Muscle layer of colon (tissue), 2 donors: ENCODE data around the gene RPTN.

ENCODE experiments used
- H3K27ac ChIP-seq: one replicate; pipeline ENCODE4 v1.7.0; 2013; ENCODE audit warnings: low read depth, mild to moderate bottlenecking, low read length, moderate library complexity
- H3K27me3 ChIP-seq, 2 donors: one replicate each; pipeline ENCODE4 v1.7.0; 2013; ENCODE audit warnings: low read length in 2 of 2, mild to moderate bottlenecking in 2 of 2; ENCODE audit not compliant: insufficient read depth in 2 of 2, control insufficient read depth in 1 of 2
- H3K36me3 ChIP-seq: one replicate; pipeline ENCODE4 v1.7.0; 2013; ENCODE audit warnings: mild to moderate bottlenecking, low read length; ENCODE audit not compliant: insufficient read depth
- H3K4me1 ChIP-seq: one replicate; pipeline ENCODE4 v1.7.0; 2013; ENCODE audit warnings: mild to moderate bottlenecking, low read length; ENCODE audit not compliant: insufficient read depth
- H3K4me3 ChIP-seq, 2 donors: one replicate each; pipeline ENCODE4 v1.7.0; 2013; ENCODE audit warnings: low read length in 2 of 2, low read depth in 1 of 2, mild to moderate bottlenecking in 1 of 2, moderate library complexity in 1 of 2
- H3K9ac ChIP-seq: one replicate; pipeline ENCODE4 v1.7.0; 2013; ENCODE audit warnings: low read length
- H3K9me3 ChIP-seq: one replicate; pipeline ENCODE4 v1.7.0; 2013; ENCODE audit warnings: mild to moderate bottlenecking, low read length
- donor health status: abdominal sarcoma.
- donor health status: Adenocarcinoma of cecum.

RPTN gene

GRCh38 chr1:152185544-152186391, 26.7 kb upstream of the RPTN start:
- Histone ChIP-seq H3K36me3 (no peaks in the 10 kb centered on the region), H3K4me3 (no peak overlapping the region), H3K9ac (no peak overlapping the region), H3K9me3 (no peaks in the 10 kb centered on the region), H3K27me3 (no peaks in the 10 kb centered on the region), H3K4me1 (peaks cover 55% of the 10 kb centered on the region), H3K27ac (peak overlapping the region; percentile 71)

DNA sequence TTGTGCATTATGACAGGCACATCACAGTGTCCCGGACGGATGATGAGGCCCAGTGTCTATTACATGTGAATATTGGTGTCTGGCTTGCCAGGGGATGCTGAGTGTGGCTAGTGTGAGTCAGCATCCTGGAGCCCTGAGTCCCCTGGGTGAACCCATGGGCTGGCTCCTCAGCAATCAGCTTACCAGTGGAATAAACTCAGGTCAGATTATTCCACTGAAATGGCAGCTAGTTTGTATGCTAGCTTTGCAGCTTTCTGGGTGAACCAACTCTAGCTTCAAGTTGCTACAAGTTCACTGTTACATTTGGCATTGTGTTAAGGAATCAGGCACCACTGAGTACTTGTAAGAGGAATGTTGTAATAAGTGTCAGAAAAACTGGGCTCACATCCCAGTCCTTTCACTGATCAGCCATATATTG, 23.9 kb upstream of the RPTN start:
- no peak overlapping the region for H3K27ac ChIP-seq
- H3K4me3 ChIP-seq, result no peak overlapping the region

DNA sequence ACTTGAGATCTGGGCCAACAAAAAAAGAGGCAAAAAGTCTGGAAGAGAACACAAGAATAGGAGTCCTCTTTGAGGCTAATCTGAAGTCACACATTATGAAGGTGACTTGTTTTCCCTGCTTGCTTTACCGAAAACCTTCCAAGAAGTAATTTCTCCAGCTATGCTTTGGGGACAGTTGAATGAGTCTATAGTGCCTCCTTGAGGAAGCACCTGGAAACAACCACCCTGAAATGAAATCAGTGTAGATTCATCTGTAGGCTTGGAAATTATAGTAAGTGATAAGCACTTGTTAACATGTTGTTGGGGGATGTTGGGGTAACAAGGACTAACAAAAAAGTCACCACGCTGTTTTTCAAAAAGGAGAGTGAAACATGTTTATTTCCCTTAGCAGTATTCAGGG, 23.4 kb upstream of the RPTN start:
- H3K36me3 ChIP-seq, result no peaks in the 10 kb centered on the region
- H3K4me3 ChIP-seq, result no peak overlapping the region
- H3K9ac ChIP-seq, result no peak overlapping the region
- H3K27me3 ChIP-seq, result no peaks in the 10 kb centered on the region
- peaks cover 52% of the 10 kb centered on the region for H3K4me1 ChIP-seq
- H3K27ac ChIP-seq, result no peak overlapping the region
- H3K9me3 ChIP-seq, result no peaks in the 10 kb centered on the region

More for the DNA sequence above, 23.9 kb upstream of the RPTN start:
- Histone ChIP-seq H3K36me3 (no peaks in the 10 kb centered on the region), H3K27me3 (no peaks in the 10 kb centered on the region), H3K9ac (no peak overlapping the region), H3K4me1 (peaks cover 55% of the 10 kb centered on the region), H3K9me3 (no peaks in the 10 kb centered on the region)

GRCh38 chr1:152179566-152179965, 20.5 kb upstream of the RPTN start:
- Histone ChIP-seq H3K9me3 (no peaks in the 10 kb centered on the region), H3K27me3 (no peaks in the 10 kb centered on the region), H3K36me3 (no peaks in the 10 kb centered on the region), H3K4me1 (peaks cover 23% of the 10 kb centered on the region), H3K4me3 (no peak overlapping the region), H3K27ac (no peak overlapping the region), H3K9ac (no peak overlapping the region)

DNA sequence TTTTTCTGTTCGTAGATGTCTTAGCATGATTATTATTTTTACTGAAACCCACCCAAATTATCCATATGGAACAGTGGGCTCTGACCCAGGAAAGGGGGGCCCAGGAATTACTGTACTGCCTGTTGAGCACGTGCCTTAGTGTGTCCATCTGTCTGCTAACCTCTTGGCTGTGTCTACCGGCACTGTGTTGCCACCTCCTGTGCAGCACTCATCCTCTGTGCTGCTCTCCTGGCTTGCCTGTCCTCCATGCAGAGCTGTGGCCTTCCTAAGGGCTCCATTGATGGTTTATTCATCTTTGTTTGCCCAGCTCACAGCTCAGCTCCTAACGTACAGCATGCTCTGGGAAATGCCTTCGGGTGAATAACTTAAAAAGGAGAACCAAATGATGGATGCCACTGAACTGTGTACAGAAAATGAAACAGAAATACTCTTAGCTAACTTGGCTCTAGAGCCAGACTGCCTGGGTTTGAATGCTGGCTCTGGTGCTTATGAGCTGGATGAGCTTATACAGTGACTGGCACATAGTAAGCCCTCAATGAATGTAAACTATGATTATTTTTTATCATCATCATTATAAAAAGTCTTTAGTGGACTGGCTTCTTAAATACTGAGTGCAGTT, 11.4 kb upstream of the RPTN start:
- Histone ChIP-seq H3K4me1 (peaks cover 28% of the 10 kb centered on the region), H3K9ac (no peak overlapping the region), H3K27ac (no peak overlapping the region), H3K9me3 (no peaks in the 10 kb centered on the region), H3K4me3 (no peak overlapping the region), H3K27me3 (no peaks in the 10 kb centered on the region), H3K36me3 (no peaks in the 10 kb centered on the region)

DNA sequence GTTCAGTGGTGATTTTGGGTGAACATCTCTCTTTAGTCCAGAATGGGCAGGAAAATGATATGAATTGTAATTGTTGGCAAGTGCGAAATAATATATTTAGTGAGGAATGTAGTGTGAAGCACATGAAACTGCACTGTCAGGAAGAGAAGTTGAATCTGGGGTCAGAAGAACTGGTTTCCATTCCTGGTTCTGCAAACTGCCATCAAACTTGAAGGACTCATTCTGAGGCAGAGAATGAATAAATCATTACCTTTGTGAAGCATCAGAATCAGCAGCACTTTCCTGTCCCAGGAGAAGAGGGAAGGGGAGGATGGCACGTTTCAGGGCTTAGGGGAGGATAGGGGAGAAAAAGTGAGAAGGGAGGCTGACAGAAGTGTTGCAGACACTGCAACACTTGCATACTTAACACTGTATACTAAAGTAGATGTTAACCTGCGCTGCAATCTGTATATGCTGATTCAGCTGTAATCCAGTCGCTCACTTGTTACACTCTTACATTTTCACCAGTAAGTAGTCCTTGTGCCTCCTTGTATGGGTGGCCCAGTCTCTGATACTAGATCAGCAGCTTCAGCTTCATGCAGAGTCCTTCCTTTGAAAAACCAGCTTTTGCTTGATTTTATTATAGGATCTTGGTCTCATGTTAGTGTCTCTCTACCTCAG, 10.5 kb upstream of the RPTN start:
- H3K27ac ChIP-seq, result no peak overlapping the region
- no peak overlapping the region for H3K4me3 ChIP-seq
- no peaks in the 10 kb centered on the region for H3K27me3 ChIP-seq
- H3K9me3 ChIP-seq, result no peaks in the 10 kb centered on the region
- no peak overlapping the region for H3K9ac ChIP-seq
- peaks cover 28% of the 10 kb centered on the region for H3K4me1 ChIP-seq
- H3K36me3 ChIP-seq, result no peaks in the 10 kb centered on the region

- Histone ChIP-seq H3K27me3 (no peaks in the 10 kb centered on the region), H3K4me1 (peaks cover 28% of the 10 kb centered on the region), H3K9me3 (no peaks in the 10 kb centered on the region), H3K27ac (no peak overlapping the region), H3K9ac (no peak overlapping the region), H3K4me3 (no peak overlapping the region), H3K36me3 (no peaks in the 10 kb centered on the region)
Observed at GRCh38 chr1:152168535-152168868, 9.5 kb upstream of the RPTN start.

DNA sequence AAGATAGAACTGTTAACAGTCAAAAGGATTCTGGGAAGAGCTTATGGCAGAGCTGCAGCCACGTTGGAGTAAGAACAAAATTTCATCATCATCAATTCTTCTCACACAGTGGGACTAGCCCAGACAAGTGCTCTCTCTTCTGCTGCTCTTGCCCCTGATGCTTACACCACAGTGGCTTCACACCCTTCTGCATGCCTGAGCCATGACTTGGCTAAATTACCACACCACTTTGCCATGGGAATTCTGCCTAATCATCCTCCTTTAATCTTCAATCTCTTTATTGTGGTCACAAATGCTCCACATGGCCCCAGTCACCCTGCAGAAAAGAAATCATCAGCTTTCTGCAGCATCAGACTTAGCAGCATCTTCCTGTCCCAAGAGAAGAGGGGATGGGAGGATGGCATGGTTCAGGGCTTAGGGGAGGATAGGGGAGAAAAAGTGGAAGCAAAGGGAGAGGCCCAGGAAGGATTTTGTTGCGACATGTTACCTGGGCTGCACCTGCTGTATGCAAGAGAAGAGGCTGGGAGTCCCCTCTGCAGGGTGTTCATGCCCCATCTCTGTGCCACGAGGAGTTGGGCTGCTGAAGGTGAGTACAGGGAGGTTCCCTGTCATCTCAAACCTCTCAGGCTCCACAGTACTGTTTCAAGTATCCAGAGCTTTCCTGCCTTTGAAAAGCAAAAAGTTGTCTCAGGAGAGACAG, 9.0 kb upstream of the RPTN start:
- Histone ChIP-seq H3K4me1 (peaks cover 28% of the 10 kb centered on the region), H3K9me3 (no peaks in the 10 kb centered on the region), H3K9ac (no peak overlapping the region), H3K36me3 (no peaks in the 10 kb centered on the region), H3K27me3 (no peaks in the 10 kb centered on the region), H3K4me3 (no peak overlapping the region), H3K27ac (no peak overlapping the region)

GRCh38 chr1:152166966-152167365, 7.9 kb upstream of the RPTN start:
- H3K4me1 ChIP-seq, result peaks cover 28% of the 10 kb centered on the region
- no peak overlapping the region for H3K27ac ChIP-seq
- H3K4me3 ChIP-seq, result no peak overlapping the region
- H3K36me3 ChIP-seq, result no peaks in the 10 kb centered on the region
- H3K9me3 ChIP-seq, result no peaks in the 10 kb centered on the region
- H3K9ac ChIP-seq, result no peak overlapping the region
- H3K27me3 ChIP-seq, result no peaks in the 10 kb centered on the region

DNA sequence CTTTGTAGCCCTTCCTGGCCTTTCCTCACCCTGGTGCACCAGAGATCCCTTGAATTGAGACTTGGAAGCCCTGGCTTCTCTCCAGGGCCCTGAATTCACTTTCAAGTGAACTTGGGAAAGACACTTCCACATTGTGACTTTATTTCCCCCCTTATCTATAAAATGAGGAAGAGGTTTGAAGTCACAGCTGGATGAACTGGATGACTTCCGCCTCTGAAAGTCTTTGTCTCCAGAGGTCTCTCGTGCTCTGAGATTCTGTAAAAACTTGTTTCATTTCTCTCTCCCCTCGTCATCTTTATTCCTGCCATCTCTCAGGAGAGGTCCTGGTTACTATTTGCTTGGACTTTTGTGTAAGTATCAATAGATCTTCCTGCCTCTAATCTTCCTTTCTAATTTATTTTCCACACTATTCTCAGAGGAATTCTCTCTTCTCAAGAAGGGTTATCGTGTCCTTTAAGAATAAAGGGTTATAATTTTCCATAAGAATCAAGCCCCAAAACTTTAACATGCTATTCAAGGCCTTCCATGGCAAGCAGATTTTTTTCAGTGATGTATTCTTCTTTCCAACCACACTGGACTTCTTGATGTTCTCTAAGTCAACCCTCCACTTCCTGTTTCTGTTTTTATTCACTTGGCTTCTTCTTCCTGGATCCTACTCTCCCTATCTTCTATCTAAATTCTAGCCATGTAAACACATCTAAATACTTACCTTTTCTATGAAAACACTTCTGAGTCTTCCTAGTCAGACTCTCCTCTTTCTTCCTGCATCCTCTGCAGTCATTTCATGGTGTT, 6.5 kb upstream of the RPTN start:
- no peaks in the 10 kb centered on the region for H3K36me3 ChIP-seq
- no peak overlapping the region for H3K27ac ChIP-seq
- H3K27me3 ChIP-seq, result no peaks in the 10 kb centered on the region
- H3K4me1 ChIP-seq, result peaks cover 26% of the 10 kb centered on the region
- no peak overlapping the region for H3K4me3 ChIP-seq
- H3K9ac ChIP-seq, result no peak overlapping the region
- H3K9me3 ChIP-seq, result no peaks in the 10 kb centered on the region
